IPS DF 19.7 (cell line): ENCODE measurements around the gene PTPN9.
"Not testable (repeated sequence)": the region's sequence is repeated elsewhere in the genome, so short reads cannot be mapped to it uniquely, and the experiment has no call there.

Source experiments
- DNase-seq: peaks from one replicate; pipeline ENCODE4 v3.0.0-alpha.2; 2013; ENCODE audit warnings: low read depth, low spot score

Gene PTPN9

DNA sequence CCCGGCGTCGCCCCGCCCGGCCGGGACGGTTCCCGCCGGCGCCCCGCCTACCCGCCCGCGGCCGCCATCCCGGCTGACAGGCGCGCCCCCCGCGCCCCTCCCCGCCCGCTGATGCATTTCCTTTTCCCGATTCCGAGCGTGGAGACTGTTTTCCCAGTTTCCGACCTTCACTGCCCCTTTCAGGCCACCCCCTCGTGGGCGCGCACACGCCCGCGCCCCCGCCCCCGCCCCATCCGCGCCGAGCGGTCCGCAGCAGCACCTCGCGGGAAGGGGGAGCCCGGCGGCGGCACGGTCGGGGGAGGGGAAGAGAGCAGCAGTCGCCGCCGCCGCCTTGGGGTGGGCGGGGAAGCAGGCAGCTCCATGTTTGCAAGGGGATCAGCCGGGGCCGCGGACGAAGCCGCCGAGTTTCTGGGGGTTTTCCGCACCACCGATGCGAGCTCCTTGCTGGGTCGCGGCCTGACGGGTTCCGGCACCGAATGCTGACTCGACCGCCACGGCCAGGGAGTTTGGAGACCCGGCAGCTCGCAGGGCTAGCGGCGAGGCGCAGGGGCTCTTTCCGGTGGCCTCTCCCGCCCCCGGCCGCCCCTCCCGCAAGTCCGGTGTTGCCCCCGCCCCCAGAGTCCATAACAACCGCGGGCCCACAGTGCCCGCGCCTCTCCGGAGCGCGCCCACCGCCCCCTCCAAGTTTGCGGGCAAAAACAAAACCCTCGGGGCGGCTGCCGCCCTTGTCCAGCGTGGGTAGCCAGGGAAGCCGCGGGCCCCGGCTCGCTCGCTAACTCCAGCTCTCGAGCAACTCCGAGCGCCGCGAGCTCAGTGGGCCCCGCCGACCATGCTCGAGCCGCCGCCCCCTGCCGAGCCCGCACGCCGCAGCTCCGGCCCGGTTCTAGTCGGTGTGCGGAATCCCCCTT lies 124.4 kb downstream of the PTPN9 start:
- no peak for DNase-seq

DNA sequence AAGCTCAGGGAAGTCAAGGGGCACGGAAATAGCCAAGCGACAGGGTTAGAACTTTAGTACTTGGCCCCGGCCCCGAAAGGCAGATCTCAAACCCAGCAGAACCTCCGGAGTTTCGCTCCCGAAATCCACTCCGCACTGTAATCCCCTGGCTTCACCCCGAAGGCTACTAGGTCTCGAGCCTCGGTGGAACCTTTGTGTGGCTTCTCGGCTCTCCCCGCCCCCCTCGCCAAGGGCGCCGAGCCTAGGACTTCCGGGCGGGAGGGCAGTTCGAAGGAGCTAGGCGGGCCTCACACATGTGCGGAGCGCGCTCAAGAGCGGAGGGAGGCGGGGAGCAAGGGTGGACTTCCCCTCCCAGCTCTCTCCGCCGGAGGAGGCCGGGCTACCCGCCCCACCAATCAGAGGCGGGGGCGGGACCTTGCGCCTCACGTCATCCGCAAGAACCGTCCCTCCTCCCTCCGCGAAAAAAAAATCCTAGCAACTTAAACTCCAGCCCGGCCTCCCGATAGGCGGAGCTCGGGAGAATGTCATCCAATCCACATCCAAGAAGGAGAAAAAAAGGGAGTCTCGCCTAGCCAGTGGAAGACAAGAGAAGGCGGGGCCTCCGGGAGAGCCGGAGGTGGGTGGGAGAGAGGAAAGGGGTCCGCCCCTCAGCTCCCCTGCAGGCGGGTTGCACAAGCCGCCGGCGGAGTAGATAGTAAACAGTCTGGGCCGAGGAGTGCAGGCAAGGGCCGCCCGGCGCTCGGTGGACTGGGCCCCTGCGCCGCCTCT lies 125.2 kb downstream of the PTPN9 start:
- peak; percentile 96 for DNase-seq

- DNase-seq: no peak
Measured at GRCh38 chr15:75452865-75453702, 126.0 kb downstream of the PTPN9 start.

GRCh38 chr15:75452364-75452864 lies 126.7 kb downstream of the PTPN9 start:
- DNase-seq: no peak

GRCh38 chr15:75451674-75452363 lies 127.3 kb downstream of the PTPN9 start, which contains the start of gene SIN3A:
TSS of gene SIN3A (minus strand) at chr15:75451690. CDS start at chr15:75430375, 21,315 bp downstream.
- peak; percentile 100 for DNase-seq

- DNase-seq: no peak
Measured at GRCh38 chr15:75451202-75451673, 127.9 kb downstream of the PTPN9 start.

DNA sequence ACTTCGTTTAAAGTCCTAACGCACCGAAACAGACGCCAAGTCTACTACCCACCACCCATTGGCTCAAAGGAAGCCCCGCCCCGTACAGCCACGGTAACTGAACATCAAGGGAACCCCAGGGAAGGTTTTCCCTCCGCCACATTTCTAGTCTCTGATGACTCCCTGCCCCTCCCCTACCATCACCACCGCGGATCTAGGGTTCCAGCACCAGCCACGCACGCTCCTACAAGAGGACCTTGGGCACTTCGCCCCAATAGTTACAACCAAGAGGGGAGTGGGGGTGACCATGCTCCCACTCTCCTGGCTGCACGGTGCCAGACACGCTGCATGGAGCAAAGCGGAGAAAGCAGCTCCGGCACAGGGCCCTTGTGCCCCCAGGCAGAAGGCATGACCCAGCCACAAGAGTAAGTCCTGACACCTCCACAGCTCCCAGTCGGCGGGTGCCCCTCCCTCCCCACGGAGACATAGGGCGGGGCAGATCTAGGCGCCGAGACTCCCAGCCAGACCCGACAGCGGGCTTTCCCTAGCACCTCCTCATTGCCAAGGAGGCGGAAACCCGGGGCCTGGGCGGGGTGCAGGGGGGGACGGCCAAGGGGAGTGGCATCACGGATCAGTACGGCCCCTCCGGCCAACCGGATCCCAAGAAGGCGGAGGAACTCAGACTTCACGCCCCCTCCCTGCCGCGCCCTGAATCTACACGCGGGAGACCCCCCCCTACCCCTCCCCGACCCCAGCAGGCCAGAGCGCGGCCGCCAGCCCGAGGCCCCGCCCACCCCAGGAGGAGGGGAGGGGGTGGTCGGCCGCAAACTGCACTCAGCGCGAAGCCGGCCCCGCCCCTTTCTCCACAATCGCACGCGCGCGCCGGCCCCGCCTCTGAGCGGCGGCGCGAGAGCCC lies 128.6 kb downstream of the PTPN9 start:
- DNase-seq: no peak

DNA sequence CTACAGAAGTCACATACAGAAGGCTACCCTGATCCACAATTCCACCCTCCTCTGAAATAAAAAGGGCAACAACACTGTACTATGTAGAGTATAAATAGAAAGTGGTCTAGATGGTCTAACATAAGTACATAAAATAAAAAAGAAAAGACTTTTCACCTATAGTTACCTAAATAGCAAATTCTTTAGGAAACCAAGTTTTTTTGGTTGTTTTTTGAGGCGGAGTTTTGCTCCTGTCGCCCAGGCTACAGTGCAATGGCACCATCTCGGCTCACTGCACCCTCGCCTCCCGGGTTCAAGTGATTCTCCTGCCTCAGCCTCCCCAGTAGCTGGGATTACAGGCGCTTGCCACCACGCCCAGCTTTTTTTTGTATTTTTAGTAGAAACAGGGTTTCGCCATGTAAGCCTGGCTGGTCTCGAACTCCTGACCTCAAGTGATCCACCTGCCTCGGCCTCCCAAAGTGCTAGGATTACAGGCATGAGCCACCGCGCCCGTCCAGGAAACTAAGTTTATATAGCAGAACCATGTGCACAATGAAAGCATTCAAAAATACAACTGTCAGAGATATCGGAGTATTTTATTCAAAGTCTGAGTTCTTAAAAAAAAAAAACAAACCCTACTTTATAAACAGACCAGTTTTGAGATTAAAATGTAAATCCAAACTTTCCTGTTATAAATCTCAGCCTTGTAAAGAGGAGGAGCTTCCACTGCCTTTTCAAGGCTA lies 129.4 kb downstream of the PTPN9 start:
- no peak for DNase-seq

DNA sequence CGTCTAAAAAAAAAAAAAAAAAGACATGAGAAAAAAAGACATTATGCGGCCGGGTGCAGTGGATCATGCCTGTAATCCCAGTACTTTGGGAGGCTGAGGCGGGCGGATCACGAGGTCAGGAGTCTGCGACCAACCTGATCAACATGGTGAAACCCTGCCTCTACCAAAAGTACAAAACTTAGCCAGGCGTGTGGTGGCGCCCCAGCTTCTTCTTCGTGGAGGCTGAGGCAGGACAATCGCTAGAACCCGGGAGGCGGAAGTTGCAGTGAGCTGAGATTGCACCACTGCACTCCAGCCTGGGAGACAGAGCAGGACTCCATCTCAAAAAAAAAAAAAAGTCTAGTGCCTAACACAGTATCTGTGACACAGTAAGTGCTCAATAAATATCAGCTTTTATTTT lies 130.9 kb downstream of the PTPN9 start:
- DNase-seq: not testable (repeated sequence)

- no peak for DNase-seq
Measured at GRCh38 chr15:75446151-75446550, 133.0 kb downstream of the PTPN9 start.

GRCh38 chr15:75445324-75445723 lies 133.8 kb downstream of the PTPN9 start:
- not testable (repeated sequence) for DNase-seq

DNA sequence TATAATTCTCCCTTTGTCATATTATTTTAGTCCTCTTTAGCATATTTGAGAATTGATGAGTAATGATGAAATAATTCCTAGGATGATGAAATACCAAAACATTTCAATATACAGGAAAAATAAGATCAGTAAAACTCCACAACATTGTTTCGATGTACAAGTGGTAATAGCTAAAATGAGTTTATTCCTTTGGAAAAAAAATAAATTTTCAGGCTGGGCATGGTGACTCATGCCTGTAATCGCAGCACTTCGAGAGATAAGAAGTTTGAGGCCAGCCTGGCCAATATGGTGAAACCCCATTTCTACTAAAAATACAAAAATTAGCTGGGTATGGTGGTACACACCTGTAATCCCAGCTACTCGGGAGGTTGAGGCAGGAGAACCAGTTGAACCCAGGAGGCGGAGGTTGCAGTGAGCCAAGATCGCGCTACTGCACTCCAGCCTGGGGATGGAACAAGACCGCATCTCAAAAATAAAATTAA lies 135.1 kb downstream of the PTPN9 start:
- DNase-seq: not testable (repeated sequence)

DNA sequence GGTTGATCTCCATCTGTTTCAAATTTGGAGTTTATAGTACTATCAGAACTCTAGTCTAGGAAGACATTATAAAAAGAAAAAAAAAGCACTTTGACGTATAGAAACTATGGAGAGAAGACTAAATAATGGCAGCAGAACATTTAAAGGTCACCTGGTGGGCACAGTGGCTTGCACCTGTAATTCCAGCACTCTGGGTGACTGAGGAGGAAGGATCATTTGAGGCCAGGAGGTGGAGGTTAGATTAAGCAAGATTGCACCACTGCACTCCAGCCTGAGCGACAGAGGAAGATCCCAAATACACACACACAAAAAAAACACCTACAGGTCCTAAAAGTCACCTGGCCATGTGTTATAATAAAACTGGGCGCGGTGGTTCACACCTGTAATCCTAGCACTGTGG lies 141.4 kb downstream of the PTPN9 start:
- no peak for DNase-seq

DNA sequence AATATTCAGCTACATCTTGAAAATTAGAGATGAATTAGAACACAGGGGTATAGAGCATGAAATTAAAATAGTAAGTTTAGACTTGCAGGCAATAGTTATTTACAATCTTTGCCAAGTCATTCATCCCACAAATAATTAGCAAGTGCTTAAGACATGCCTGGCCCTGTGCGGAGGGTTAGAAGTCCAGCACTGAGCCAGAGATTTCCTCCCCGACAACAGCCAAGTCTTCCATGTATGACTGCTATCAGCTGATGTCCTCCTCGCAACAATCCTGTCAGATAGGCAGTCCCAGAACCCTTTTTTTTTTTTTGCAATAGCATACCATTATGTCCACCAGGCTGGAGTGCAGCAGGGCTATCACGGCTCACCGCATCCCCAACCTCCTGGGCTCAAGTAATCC lies 142.2 kb downstream of the PTPN9 start:
- DNase-seq: no peak

- no peak for DNase-seq
Measured at GRCh38 chr15:75431682-75432081, 147.4 kb downstream of the PTPN9 start.

- no peak for DNase-seq
Measured at GRCh38 chr15:75431270-75431669, 147.8 kb downstream of the PTPN9 start.

DNA sequence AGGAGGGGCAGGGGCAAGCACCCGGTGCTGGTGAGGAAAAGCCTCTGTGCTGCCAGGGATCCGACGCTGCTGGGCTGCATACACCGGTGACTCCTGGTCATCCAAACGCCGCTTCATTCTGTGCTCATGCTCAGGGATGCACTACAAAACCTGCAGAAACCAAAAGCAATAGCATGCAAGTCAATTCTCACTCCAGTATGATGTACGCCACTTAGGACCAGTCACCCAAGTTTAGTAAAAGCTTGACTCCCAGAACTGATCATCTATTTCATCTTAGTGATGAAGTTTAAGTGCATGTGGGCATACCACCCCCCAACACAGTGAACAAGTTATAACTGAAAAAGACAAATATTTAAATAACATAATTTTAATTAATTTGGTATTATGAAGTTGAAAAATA lies 148.9 kb downstream of the PTPN9 start:
- no peak for DNase-seq

DNA sequence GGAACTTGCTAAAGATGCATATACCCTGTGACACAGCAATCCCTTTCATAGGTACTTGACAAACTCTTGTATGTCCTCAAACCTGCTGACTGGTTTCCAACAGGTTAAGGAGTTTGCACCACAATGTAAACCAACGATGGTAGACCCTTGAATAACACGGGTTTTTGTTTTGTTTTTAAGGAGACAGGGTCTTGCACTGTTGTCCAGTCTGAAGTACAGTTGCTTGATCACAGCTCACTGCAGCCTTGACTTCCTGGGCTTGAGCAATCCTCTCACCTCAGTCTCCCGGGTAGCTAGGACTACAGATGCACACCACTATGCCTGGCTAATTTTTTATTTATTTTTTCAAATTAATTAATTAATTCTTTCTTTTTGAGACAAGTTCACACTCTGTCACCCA lies 151.0 kb downstream of the PTPN9 start:
- no peak for DNase-seq

DNA sequence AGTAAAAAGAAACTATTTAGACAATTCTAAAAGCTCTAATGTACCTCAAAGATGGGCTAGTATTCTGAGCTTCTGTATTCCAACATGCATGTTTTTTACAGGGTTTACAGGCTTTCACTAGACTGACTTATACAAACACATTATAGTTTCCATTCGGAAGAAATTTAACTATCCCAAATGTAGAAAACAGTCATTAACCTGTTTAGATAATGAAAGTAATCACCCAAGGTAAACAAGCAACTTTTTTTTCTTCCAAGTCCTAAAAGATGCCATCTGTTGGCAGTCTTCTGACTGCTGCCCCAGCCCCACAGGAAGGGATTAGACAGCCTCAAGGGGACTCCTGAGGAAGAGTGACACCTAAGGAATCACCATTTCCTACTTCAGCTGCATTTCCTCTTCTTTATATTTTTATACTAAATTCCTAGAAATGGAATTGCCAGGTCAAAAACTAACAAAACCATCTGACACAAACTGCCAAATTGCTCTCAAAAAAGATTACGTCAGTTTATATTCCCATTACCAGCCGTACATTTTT lies 153.1 kb downstream of the PTPN9 start:
- DNase-seq: no peak
